ENCODE results near the gene ZNF438. TPM values are rescaled to one million over a fixed set of nuclear protein-coding genes. Genes with fewer than 3 reads are reported as not detected.

Gene ZNF438
- total and polyA plus RNA-seq, 2 donors (not counting 1 experiment from before 2014, with no cell fraction given): 4.7 to 6.6 TPM

GRCh38 chr10:30830315-30831230 is 201.1 kb downstream of the ZNF438 start:
- TF ChIP-seq EZH2 (IDR thresholded peaks at IDR 0.05; ENCODE audit: low read length, missing control alignments) (no peak), CTCF (conservative IDR thresholded peaks at IDR 0.05 in 1 of 2, IDR thresholded peaks at IDR 0.05 in 1 of 2; ENCODE audit: low read depth in 1 of 2, low read length in 2 of 2) (no peak)
- Histone ChIP-seq H3K27ac (ENCODE audit: insufficient read depth, low read length) (no peak overlapping the region), H3K27me3 (ENCODE audit: control insufficient read depth, insufficient read depth, low read length) (no peaks in the 10 kb centered on the region), H3K36me3 (ENCODE audit: control insufficient read depth, insufficient read depth, low read length) (no peaks in the 10 kb centered on the region), H3K4me2 (ENCODE audit: extremely low read depth, insufficient read depth, low read length) (no peak overlapping the region), H3K4me3 (replicated peaks in 1 of 4; ENCODE audit: control extremely low read depth in 1 of 4, insufficient read depth in 1 of 4, low read depth in 3 of 4, low read length in 4 of 4) (no peak overlapping the region), H3K79me2 (ENCODE audit: control insufficient read depth, insufficient read depth, low read length) (no peaks in the 10 kb centered on the region), H3K9me3 (ENCODE audit: control insufficient read depth, insufficient read depth, low read depth, low read length) (no peaks in the 10 kb centered on the region), H4K20me1 (ENCODE audit: control insufficient read depth, extremely low read depth, insufficient read depth, low read length) (no peaks in the 10 kb centered on the region), H3K4me1 (ENCODE audit: control insufficient read depth, extremely low read depth, insufficient read depth, low read length) (peaks cover 7% of the 10 kb centered on the region), H3K9ac (ENCODE audit: insufficient read depth, low read length) (no peak overlapping the region), H2AFZ (ENCODE audit: low read length) (no peak overlapping the region)
- DNase-seq (ENCODE audit: low read depth in 2 of 2): no peak

GRCh38 chr10:30829901-30830300 is 201.8 kb downstream of the ZNF438 start:
- Histone ChIP-seq H3K9me3 (ENCODE audit: control insufficient read depth, insufficient read depth, low read depth, low read length) (no peaks in the 10 kb centered on the region), H4K20me1 (ENCODE audit: control insufficient read depth, extremely low read depth, insufficient read depth, low read length) (no peaks in the 10 kb centered on the region), H2AFZ (ENCODE audit: low read length) (no peak overlapping the region), H3K9ac (ENCODE audit: insufficient read depth, low read length) (no peak overlapping the region), H3K27me3 (ENCODE audit: control insufficient read depth, insufficient read depth, low read length) (no peaks in the 10 kb centered on the region), H3K79me2 (ENCODE audit: control insufficient read depth, insufficient read depth, low read length) (no peaks in the 10 kb centered on the region), H3K4me1 (ENCODE audit: control insufficient read depth, extremely low read depth, insufficient read depth, low read length) (peaks cover 7% of the 10 kb centered on the region), H3K4me3 (replicated peaks in 1 of 4; ENCODE audit: control extremely low read depth in 1 of 4, insufficient read depth in 1 of 4, low read depth in 3 of 4, low read length in 4 of 4) (no peak overlapping the region), H3K27ac (ENCODE audit: insufficient read depth, low read length) (no peak overlapping the region), H3K4me2 (ENCODE audit: extremely low read depth, insufficient read depth, low read length) (no peak overlapping the region), H3K36me3 (ENCODE audit: control insufficient read depth, insufficient read depth, low read length) (no peaks in the 10 kb centered on the region)
- TF ChIP-seq CTCF (conservative IDR thresholded peaks at IDR 0.05 in 1 of 2, IDR thresholded peaks at IDR 0.05 in 1 of 2; ENCODE audit: low read depth in 1 of 2, low read length in 2 of 2) (no peak), EZH2 (IDR thresholded peaks at IDR 0.05; ENCODE audit: low read length, missing control alignments) (no peak)
- peak; percentile 36 to 48 for DNase-seq (ENCODE audit: low read depth in 2 of 2)

GRCh38 chr10:30828680-30829079 is 203.0 kb downstream of the ZNF438 start:
- H3K4me2 ChIP-seq (ENCODE audit: extremely low read depth, insufficient read depth, low read length): no peak overlapping the region
- H3K4me3 ChIP-seq (replicated peaks in 1 of 4; ENCODE audit: control extremely low read depth in 1 of 4, insufficient read depth in 1 of 4, low read depth in 3 of 4, low read length in 4 of 4): no peak overlapping the region
- no peak overlapping the region for H2AFZ ChIP-seq (ENCODE audit: low read length)
- H4K20me1 ChIP-seq (ENCODE audit: control insufficient read depth, extremely low read depth, insufficient read depth, low read length): no peaks in the 10 kb centered on the region
- no peak overlapping the region for H3K27ac ChIP-seq (ENCODE audit: insufficient read depth, low read length)
- TF ChIP-seq EZH2 (IDR thresholded peaks at IDR 0.05; ENCODE audit: low read length, missing control alignments) (no peak), CTCF (conservative IDR thresholded peaks at IDR 0.05 in 1 of 2, IDR thresholded peaks at IDR 0.05 in 1 of 2; ENCODE audit: low read depth in 1 of 2, low read length in 2 of 2) (no peak)
- no peaks in the 10 kb centered on the region for H3K9me3 ChIP-seq (ENCODE audit: control insufficient read depth, insufficient read depth, low read depth, low read length)
- H3K9ac ChIP-seq (ENCODE audit: insufficient read depth, low read length): no peak overlapping the region
- H3K79me2 ChIP-seq (ENCODE audit: control insufficient read depth, insufficient read depth, low read length): no peaks in the 10 kb centered on the region
- no peaks in the 10 kb centered on the region for H3K36me3 ChIP-seq (ENCODE audit: control insufficient read depth, insufficient read depth, low read length)
- peaks cover 7% of the 10 kb centered on the region for H3K4me1 ChIP-seq (ENCODE audit: control insufficient read depth, extremely low read depth, insufficient read depth, low read length)
- peak in 1 of 2 donors; percentile 64 for DNase-seq (ENCODE audit: low read depth in 2 of 2)
- no peaks in the 10 kb centered on the region for H3K27me3 ChIP-seq (ENCODE audit: control insufficient read depth, insufficient read depth, low read length)
